ENCODE measurements around the gene DUSP8.

- no peak for TF ChIP-seq GATA2 (IDR thresholded peaks at IDR 0.05; ENCODE audit: low read depth, low read length)
- no peak for TF ChIP-seq GATA3 (IDR thresholded peaks at IDR 0.05; ENCODE audit: low read depth, low read length)
Observed at GRCh38 chr11:1529774-1530173, 42.3 kb downstream of the DUSP8 start.

Measured in SH-SY5Y (cell line).